Activated naive CD8-positive, alpha-beta T cell (primary cell): Measurements from ENCODE around the gene KCNT2.
"Not testable (repeated sequence)": the region's sequence is repeated elsewhere in the genome, so short reads cannot be mapped to it uniquely, and the experiment has no call there.

Source experiments
- H3K27ac Mint-ChIP-seq: one replicate; pipeline ENCODE4 v1.8.0; 2021; ENCODE audit warnings: mixed read lengths
- H3K27me3 Mint-ChIP-seq: one replicate; pipeline ENCODE4 v1.8.0; 2021; ENCODE audit warnings: mixed read lengths
- H3K36me3 Mint-ChIP-seq: one replicate; pipeline ENCODE4 v1.8.0; 2021; ENCODE audit warnings: mixed read lengths
- H3K4me1 Mint-ChIP-seq: one replicate; pipeline ENCODE4 v1.8.0; 2021; ENCODE audit warnings: low read depth, mixed read lengths
- H3K4me3 Mint-ChIP-seq: one replicate; pipeline ENCODE4 v1.8.0; 2021; ENCODE audit warnings: mild to moderate bottlenecking, mixed read lengths
- H3K9me3 Mint-ChIP-seq: one replicate; pipeline ENCODE4 v1.8.0; 2021; ENCODE audit warnings: low read depth, mixed read lengths

Gene KCNT2

GRCh38 chr1:196557797-196558196, 50.4 kb downstream of the KCNT2 start:
- Mint-ChIP-seq H3K4me3 (no peak overlapping the region), H3K27ac (no peak overlapping the region), H3K4me1 (no peaks in the 10 kb centered on the region), H3K36me3 (no peaks in the 10 kb centered on the region), H3K27me3 (no peaks in the 10 kb centered on the region), H3K9me3 (peaks cover 5% of the 10 kb centered on the region)

- Mint-ChIP-seq H3K4me1 (no peaks in the 10 kb centered on the region), H3K9me3 (peaks cover 7% of the 10 kb centered on the region), H3K27me3 (no peaks in the 10 kb centered on the region), H3K27ac (no peak overlapping the region), H3K4me3 (no peak overlapping the region), H3K36me3 (no peaks in the 10 kb centered on the region)
Observed at GRCh38 chr1:196550731-196551130, 57.5 kb downstream of the KCNT2 start.

- Mint-ChIP-seq H3K4me1 (no peaks in the 10 kb centered on the region), H3K9me3 (peaks cover 13% of the 10 kb centered on the region), H3K4me3 (no peak overlapping the region), H3K27ac (no peak overlapping the region), H3K27me3 (no peaks in the 10 kb centered on the region), H3K36me3 (no peaks in the 10 kb centered on the region)
Observed at GRCh38 chr1:196546272-196547111, 61.7 kb downstream of the KCNT2 start.

- Mint-ChIP-seq H3K27ac (no peak overlapping the region), H3K9me3 (peaks cover 13% of the 10 kb centered on the region), H3K4me1 (no peaks in the 10 kb centered on the region), H3K27me3 (no peaks in the 10 kb centered on the region), H3K36me3 (no peaks in the 10 kb centered on the region), H3K4me3 (no peak overlapping the region)
Observed at GRCh38 chr1:196545222-196545621, 63.0 kb downstream of the KCNT2 start.

- no peak overlapping the region for H3K27ac Mint-ChIP-seq
- no peaks in the 10 kb centered on the region for H3K4me1 Mint-ChIP-seq
- H3K9me3 Mint-ChIP-seq: peaks cover 13% of the 10 kb centered on the region
- H3K4me3 Mint-ChIP-seq: no peak overlapping the region
- H3K36me3 Mint-ChIP-seq: no peaks in the 10 kb centered on the region
- H3K27me3 Mint-ChIP-seq: no peaks in the 10 kb centered on the region
Observed at GRCh38 chr1:196544617-196545016, 63.6 kb downstream of the KCNT2 start.

GRCh38 chr1:196543833-196544232, 64.4 kb downstream of the KCNT2 start:
- Mint-ChIP-seq H3K4me3 (no peak overlapping the region), H3K27me3 (no peaks in the 10 kb centered on the region), H3K36me3 (no peaks in the 10 kb centered on the region), H3K27ac (no peak overlapping the region), H3K9me3 (peaks cover 13% of the 10 kb centered on the region), H3K4me1 (no peaks in the 10 kb centered on the region)

- Mint-ChIP-seq H3K4me3 (no peak overlapping the region), H3K36me3 (no peaks in the 10 kb centered on the region), H3K27ac (no peak overlapping the region), H3K27me3 (no peaks in the 10 kb centered on the region), H3K4me1 (no peaks in the 10 kb centered on the region), H3K9me3 (peaks cover 11% of the 10 kb centered on the region)
Observed at GRCh38 chr1:196538473-196538872, 69.8 kb downstream of the KCNT2 start.

GRCh38 chr1:196535727-196536126, 72.5 kb downstream of the KCNT2 start:
- Mint-ChIP-seq H3K4me1 (no peaks in the 10 kb centered on the region), H3K4me3 (no peak overlapping the region), H3K9me3 (peaks cover 5% of the 10 kb centered on the region), H3K27ac (no peak overlapping the region), H3K36me3 (no peaks in the 10 kb centered on the region), H3K27me3 (no peaks in the 10 kb centered on the region)

- Mint-ChIP-seq H3K36me3 (no peaks in the 10 kb centered on the region), H3K4me1 (no peaks in the 10 kb centered on the region), H3K9me3 (peaks cover 7% of the 10 kb centered on the region), H3K27me3 (no peaks in the 10 kb centered on the region), H3K27ac (no peak overlapping the region), H3K4me3 (no peak overlapping the region)
Observed at GRCh38 chr1:196531737-196532524, 76.3 kb downstream of the KCNT2 start.

GRCh38 chr1:196527919-196528318, 80.3 kb downstream of the KCNT2 start:
- H3K36me3 Mint-ChIP-seq: no peaks in the 10 kb centered on the region

GRCh38 chr1:196522574-196523345, 85.5 kb downstream of the KCNT2 start:
- H3K36me3 Mint-ChIP-seq, H3K27me3 Mint-ChIP-seq, H3K9me3 Mint-ChIP-seq, H3K4me3 Mint-ChIP-seq, H3K4me1 Mint-ChIP-seq, H3K27ac Mint-ChIP-seq: not testable (repeated sequence)

More at GRCh38 chr1:196527919-196528318, 80.3 kb downstream of the KCNT2 start:
- no peaks in the 10 kb centered on the region for H3K27me3 Mint-ChIP-seq
- H3K4me3 Mint-ChIP-seq: no peak overlapping the region
- H3K27ac Mint-ChIP-seq: no peak overlapping the region
- no peaks in the 10 kb centered on the region for H3K4me1 Mint-ChIP-seq
- H3K9me3 Mint-ChIP-seq: peaks cover 3% of the 10 kb centered on the region

GRCh38 chr1:196517193-196517592, 91.0 kb downstream of the KCNT2 start:
- no peaks in the 10 kb centered on the region for H3K36me3 Mint-ChIP-seq
- H3K27me3 Mint-ChIP-seq: no peaks in the 10 kb centered on the region
- peaks cover 8% of the 10 kb centered on the region for H3K9me3 Mint-ChIP-seq
- no peaks in the 10 kb centered on the region for H3K4me1 Mint-ChIP-seq
- H3K4me3 Mint-ChIP-seq: no peak overlapping the region
- H3K27ac Mint-ChIP-seq: no peak overlapping the region

GRCh38 chr1:196516373-196516772, 91.9 kb downstream of the KCNT2 start:
- H3K9me3 Mint-ChIP-seq: peaks cover 8% of the 10 kb centered on the region

GRCh38 chr1:196515904-196516303, 92.3 kb downstream of the KCNT2 start:
- Mint-ChIP-seq H3K9me3 (peaks cover 10% of the 10 kb centered on the region), H3K4me3 (no peak overlapping the region), H3K36me3 (no peaks in the 10 kb centered on the region), H3K27ac (no peak overlapping the region), H3K27me3 (no peaks in the 10 kb centered on the region), H3K4me1 (no peaks in the 10 kb centered on the region)

More at GRCh38 chr1:196516373-196516772, 91.9 kb downstream of the KCNT2 start:
- Mint-ChIP-seq H3K27me3 (no peaks in the 10 kb centered on the region), H3K27ac (no peak overlapping the region), H3K4me1 (no peaks in the 10 kb centered on the region), H3K4me3 (no peak overlapping the region), H3K36me3 (no peaks in the 10 kb centered on the region)

- no peaks in the 10 kb centered on the region for H3K4me1 Mint-ChIP-seq
- no peaks in the 10 kb centered on the region for H3K27me3 Mint-ChIP-seq
- no peak overlapping the region for H3K4me3 Mint-ChIP-seq
- H3K27ac Mint-ChIP-seq: no peak overlapping the region
- peaks cover 9% of the 10 kb centered on the region for H3K9me3 Mint-ChIP-seq
- no peaks in the 10 kb centered on the region for H3K36me3 Mint-ChIP-seq
Observed at GRCh38 chr1:196513821-196514220, 94.4 kb downstream of the KCNT2 start.
